GM18520 (cell line): Measurements from ENCODE around the gene GJD4.

Experiments
- ATAC-seq: cut with Tn5 transposase; IDR thresholded peaks from one replicate; pipeline ENCODE4 v1.9.1; 2021; ENCODE audit not compliant: unreplicated experiment

Gene GJD4

GRCh38 chr10:35578618-35578956 is 26.6 kb upstream of the GJD4 start:
- ATAC-seq = no peak

DNA sequence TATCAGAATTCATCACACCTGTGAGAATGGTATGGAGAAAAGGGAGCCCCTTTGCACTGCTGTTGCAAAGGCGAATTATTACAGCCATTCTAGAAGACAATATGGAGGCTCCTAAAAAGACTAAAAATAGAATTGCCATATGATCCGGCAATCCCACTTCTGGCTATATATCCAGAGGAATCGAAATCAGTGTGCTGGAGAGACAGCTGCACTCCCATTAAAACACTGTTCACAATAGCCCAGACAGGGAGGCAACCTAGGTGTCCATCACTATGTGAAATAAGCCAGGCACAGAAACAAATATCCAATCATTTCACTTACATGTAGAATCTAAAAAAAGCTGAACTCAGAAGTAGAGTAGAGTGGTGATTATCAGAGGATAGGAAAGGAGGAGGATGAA is 26.0 kb upstream of the GJD4 start:
- no peak for ATAC-seq

DNA sequence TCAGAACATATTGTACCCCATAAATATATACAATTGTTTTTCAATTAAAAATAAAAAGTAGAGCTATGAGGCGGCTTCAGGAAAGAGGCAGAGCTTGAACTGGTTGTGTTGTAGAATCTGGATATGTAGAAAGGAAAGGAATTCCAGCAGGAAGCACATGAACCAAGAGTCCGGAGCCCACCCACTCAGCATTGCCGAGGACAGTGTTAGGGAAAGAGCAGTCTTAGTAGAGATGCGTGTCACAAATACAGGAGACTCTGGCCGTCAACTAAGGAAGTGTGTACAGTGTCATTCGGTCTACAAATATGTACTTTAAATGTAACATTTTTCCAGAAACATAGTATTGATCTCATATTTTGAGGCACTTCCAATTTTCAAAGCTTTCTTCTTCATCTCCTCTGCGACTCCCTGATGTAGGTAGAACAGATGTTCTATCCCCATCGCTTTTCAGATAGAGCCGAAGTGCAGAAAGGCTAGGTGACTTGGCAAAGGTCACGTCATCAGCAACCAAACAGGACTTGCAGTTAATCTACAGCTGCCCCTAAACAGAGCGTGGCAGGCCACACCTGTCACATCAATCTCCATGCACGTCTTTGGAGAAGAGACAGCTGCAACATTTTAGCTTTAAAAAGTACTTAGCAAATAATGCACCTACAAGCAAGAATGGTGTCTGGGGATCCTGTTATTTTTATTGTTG is 25.3 kb upstream of the GJD4 start:
- no peak for ATAC-seq

DNA sequence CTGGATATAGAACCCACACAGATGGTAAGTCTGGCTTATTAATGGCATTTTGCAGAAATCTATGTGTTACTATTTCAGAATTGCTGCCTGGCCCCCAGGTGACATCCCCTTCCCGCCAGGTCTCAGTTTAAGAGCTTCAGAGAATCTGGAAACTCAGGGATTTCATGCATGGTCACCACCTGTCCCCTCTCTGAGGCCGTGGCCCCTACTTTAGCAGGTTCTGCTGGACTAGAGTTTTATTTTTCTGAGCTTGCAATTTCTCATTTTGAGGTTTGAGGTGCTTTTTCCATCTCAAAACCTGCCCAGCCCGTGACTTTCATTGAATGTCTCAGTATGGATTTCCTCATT is 24.7 kb upstream of the GJD4 start:
- ATAC-seq = no peak

- no peak for ATAC-seq
These were observed 23.5 kb upstream of the GJD4 start for GRCh38 chr10:35581655-35582054.

GRCh38 chr10:35584946-35585345 is 20.2 kb upstream of the GJD4 start:
- ATAC-seq = no peak

DNA sequence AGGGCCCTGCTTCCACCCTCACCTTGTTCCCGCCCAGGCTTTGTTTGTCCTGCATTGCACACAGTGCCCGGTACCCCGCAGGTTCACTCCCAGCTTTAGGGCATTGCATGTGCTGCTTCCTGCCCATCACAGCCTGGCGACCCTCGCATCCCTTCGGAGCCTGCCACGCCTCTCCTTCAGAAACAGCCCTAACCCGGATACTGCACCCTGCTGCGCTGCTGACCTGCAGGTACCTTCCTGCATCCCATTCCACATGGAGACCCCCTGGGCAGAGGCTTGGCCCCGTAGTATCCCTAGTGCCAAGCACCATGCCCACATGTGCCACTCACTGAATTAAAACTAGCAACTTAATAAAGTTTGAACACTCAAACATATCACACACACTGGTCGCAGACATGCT is 19.8 kb upstream of the GJD4 start:
- ATAC-seq = no peak

DNA sequence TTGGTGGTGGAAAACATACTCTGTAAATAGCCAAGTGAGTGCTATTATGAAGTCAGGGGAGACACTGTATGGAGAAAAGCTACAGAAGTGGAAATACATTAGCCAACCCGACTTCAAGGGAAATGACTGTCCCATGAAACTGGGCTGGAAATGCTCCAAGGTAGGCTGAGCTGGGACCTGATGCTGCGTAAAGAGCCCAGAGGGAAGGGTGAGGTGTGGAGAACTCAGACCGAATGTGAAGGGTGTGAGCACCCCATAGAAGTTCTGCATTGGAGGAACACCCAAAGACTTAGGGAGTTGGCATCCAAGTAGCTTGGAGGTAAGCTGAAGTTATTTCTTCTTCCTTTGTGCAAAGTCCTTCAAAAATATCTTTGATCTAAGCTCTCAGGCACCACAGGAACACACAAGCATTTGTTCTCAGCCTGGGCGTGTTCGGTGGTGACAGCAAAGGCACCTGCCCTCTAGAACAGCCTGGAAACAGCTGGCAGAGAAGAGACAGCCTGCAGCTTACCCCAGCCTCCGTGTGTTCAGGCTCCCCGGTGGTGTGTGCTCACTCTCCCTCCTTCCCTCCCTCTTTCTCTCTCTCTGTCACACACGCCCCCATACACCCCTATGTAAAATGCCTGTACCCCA is 19.1 kb upstream of the GJD4 start:
- ATAC-seq = no peak

GRCh38 chr10:35588836-35589235 is 16.3 kb upstream of the GJD4 start:
- no peak for ATAC-seq

DNA sequence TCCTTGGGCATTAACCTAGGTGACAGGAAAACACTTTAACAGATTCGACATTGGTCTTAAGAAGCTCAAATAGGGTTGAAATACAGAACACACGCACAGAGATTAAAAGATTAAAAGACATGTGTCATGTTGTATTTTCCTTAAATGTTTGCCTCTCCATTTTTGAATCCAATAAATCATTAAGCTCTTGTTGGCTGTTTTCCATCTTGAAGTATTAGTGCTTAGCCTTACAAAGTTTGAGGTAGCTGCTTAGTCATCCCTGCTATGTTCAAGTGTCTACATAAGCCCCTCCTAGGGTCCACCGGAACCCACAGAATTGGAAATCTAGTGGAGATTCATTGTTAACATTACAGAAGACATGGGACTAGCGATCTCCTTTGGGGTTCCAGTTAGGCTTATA is 12.7 kb upstream of the GJD4 start:
- ATAC-seq = no peak

GRCh38 chr10:35594115-35595079 is 10.7 kb upstream of the GJD4 start:
- no peak for ATAC-seq

DNA sequence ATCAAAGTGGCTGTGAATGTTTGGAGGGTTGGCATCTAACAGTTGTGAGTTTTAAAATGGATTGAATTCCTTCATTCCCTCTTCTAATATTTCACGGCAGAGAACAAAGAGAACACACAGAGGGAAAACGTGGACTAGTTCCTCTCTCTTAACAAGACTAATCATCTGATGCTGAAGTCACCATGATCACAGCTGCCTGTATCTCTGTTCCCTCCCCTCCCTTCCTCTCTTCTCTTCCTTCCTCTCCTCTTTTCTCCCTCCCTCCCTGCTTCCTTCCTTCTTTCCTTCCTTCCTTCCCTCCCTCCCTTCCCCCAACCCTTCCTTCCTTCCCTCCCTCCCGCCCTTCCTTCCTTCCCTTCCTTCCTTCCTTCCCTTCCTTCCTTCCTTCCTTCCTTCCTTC is 10.0 kb upstream of the GJD4 start:
- no peak for ATAC-seq

GRCh38 chr10:35598379-35598778 is 6.8 kb upstream of the GJD4 start:
- no peak for ATAC-seq

- no peak for ATAC-seq
These were observed 4.9 kb upstream of the GJD4 start for GRCh38 chr10:35600193-35600592.

DNA sequence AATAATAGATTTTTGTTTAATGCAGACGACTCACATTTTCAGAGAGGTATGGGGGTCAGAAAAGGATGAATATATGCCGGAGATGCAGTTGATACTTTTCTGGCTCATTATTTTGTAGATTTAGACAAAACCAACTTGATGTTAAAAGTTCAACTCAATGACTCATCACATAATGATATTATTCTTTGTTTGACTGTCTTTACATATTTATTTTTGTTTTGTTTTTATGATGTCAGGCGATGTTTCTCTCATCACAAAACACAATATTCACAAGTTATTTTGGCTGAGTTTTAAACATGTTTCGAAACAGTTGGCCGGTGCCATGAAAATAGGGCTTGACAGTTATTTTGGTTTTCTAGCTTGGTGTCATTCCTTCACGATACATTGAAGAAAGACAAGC is 1.3 kb downstream of the GJD4 start:
- ATAC-seq = no peak

- ATAC-seq = no peak
These were observed 2.6 kb downstream of the GJD4 start for GRCh38 chr10:35607475-35608327.

GRCh38 chr10:35608328-35608672 is 3.2 kb downstream of the GJD4 start:
- no peak for ATAC-seq

- ATAC-seq = no peak
These were observed 6.6 kb downstream of the GJD4 start for GRCh38 chr10:35611750-35612149.

- ATAC-seq = no peak
These were observed 7.4 kb downstream of the GJD4 start for GRCh38 chr10:35612385-35613106.

GRCh38 chr10:35613107-35613440 is 7.9 kb downstream of the GJD4 start:
- no peak for ATAC-seq
